Adrenal gland (tissue), 12 donors: ENCODE results near the gene NRXN2. TPM values are rescaled to one million over a fixed set of nuclear protein-coding genes. Genes with fewer than 3 reads are reported as not detected.

Experiments
- DNase-seq, 7 donors: peaks; one replicate each; pipeline ENCODE4 v3.0.0-alpha.2; 2019 to 2020
- H3K27ac ChIP-seq, 5 donors: fragments of 200-600 bp; sonication (generic) in 4 of 5; 1 replicate in 3 of 5; 2 replicates in 2 of 5; pipeline versions ENCODE4 v1.5.1 to v1.8.0; 2016 to 2020; ENCODE audit warnings: mild to moderate bottlenecking in 1 of 5
- H3K27me3 ChIP-seq: fragments of 200-600 bp; 2 replicates; pipeline ENCODE4 v1.8.0; 2021
- H3K36me3 ChIP-seq, 2 donors: fragments of 200-600 bp; replicated peaks in 1 of 2; 1 replicate in 1 of 2; 2 replicates in 1 of 2; pipeline versions ENCODE4 v1.5.1 to v1.8.0; 2018 to 2022
- H3K4me1 ChIP-seq, 2 donors: fragments of 200-600 bp; replicated peaks in 1 of 2; 1 replicate in 1 of 2; 2 replicates in 1 of 2; pipeline versions ENCODE4 v1.5.1 to v1.8.0; 2018 to 2021
- H3K4me3 ChIP-seq, 4 donors: fragments of 200-600 bp; sonication (generic) in 3 of 4; one replicate each; pipeline ENCODE4 v1.5.1; 2016 to 2018
- H3K9me3 ChIP-seq, 3 donors: fragments of 200-600 bp; sonication (generic) in 1 of 3; replicated peaks in 1 of 3; 1 replicate in 2 of 3; 2 replicates in 1 of 3; pipeline versions ENCODE4 v1.5.1 to v1.8.0; 2016 to 2021
- CTCF ChIP-seq, 6 experiments: fragments of 450-650 bp in 4 of 6; fragments of 200-600 bp in 2 of 6; sonication (generic) in 1 of 6; IDR thresholded peaks; 1 replicate in 5 of 6; 2 replicates in 1 of 6; pipeline versions ENCODE4 v1.5.1 to v1.8.0; 2016 to 2021; ENCODE audit warnings: antibody characterized with exemption in 6 of 6, mild to moderate bottlenecking in 2 of 6, moderate library complexity in 1 of 6
- POLR2A ChIP-seq, 2 donors: fragments of 450-650 bp; IDR thresholded peaks; one replicate each; pipeline ENCODE4 v1.6.1; 2017; ENCODE audit warnings: antibody characterized with exemption in 2 of 2, mild to moderate bottlenecking in 2 of 2, moderate library complexity in 1 of 2
- WGBS, 4 donors: extraction: QIAGEN DNeasy Blood & Tissue Kit in 2 of 4; methylation state at CpG; one replicate each; pipeline versions ENCODE4 v1.1.5 to v1.1.7; 2013 to 2017; 5-methylcytosine and 5-hydroxymethylcytosine counted together
- intact Hi-C, 2 donors: fragments of 100-400 bp; cut with DNase I; formaldehyde crosslinking; loops; one replicate each; pipeline versions ENCODE4 v1.14.1 to v1.15.0; 2022 to 2023
- polyA plus RNA-seq, 3 donors: library from polyadenylated mRNA; stranded (reverse); fragments of 200-250 nt in 2 of 3; fragments of 350-450 nt in 1 of 3; fragmentation: Illumina TruSeq in 1 of 3; extraction: RNeasy Lipid Tissue Mini Kit (QIAGEN cat#74804) in 1 of 3; gene quantifications; one replicate each; pipeline ENCODE4 v1.2.3, GENCODE V29; 2013 to 2014
- total RNA-seq, 9 donors: library from RNA; depleted of rRNA in 4 of 9; stranded (reverse); fragments of >200 nt in 4 of 9; fragments of 120-200 nt in 1 of 9; fragmentation: NEBNext Ultra II Directional in 1 of 9; extraction: Animal tissue kit (Norgen Biotek cat#: 25700) in 1 of 9; gene quantifications; one replicate each; pipeline versions ENCODE4 v1.1.0 to v1.2.4, GENCODE V29; 2013 to 2023
- donor health status: healthy with polysubstance abuse.
- donor health status: Bipolar disorder and iron deficiency.
- donor health status: DM: yes; HTN: yes; CAD: no.
- donor health status: DM: no; HTN: no; CAD: no.
- donor health status: DM: no; HTN: no; CAD: no.
- donor health status: DM: yes; HTN: yes; CAD: no.

NRXN2 gene
- total and polyA plus RNA-seq, 12 donors = 1.7 to 17.1 (median 4.9) TPM

- DNase-seq = no peak
- Histone ChIP-seq H3K27me3 (no peaks in the 10 kb centered on the region), H3K4me1 (peaks cover 0 to 14% of the 10 kb centered on the region in 2 donors), H3K27ac (no peak overlapping the region), H3K4me3 (no peak overlapping the region), H3K9me3 (no peaks in the 10 kb centered on the region), H3K36me3 (no peaks in the 10 kb centered on the region)
- intact Hi-C loops = no loop called here
- TF ChIP-seq POLR2A (IDR thresholded peaks at IDR 0.05) = no peak
- TF ChIP-seq CTCF (IDR thresholded peaks at IDR 0.05) = no peak
- 89 to 94% (median 90%) methylated on average over 10 to 34 of the region's 34 CpGs for WGBS, 4 donors
Measured at GRCh38 chr11:64568041-64568571, 154.9 kb downstream of the NRXN2 start.

- no peaks in the 10 kb centered on the region for H3K9me3 ChIP-seq
- H3K27ac ChIP-seq = peak overlapping the region in 3 of 5 donors; percentile 20 to 85 (median 75)
- no peaks in the 10 kb centered on the region for H3K36me3 ChIP-seq
- H3K4me3 ChIP-seq = no peak overlapping the region
- WGBS, 4 donors = 78 to 92% (median 86%) methylated on average over 17 to 30 of the region's 30 CpGs
- TF ChIP-seq CTCF (IDR thresholded peaks at IDR 0.05) (no peak), POLR2A (IDR thresholded peaks at IDR 0.05) (no peak)
- H3K27me3 ChIP-seq = no peaks in the 10 kb centered on the region
- peaks cover 0 to 14% of the 10 kb centered on the region in 2 donors for H3K4me1 ChIP-seq
- DNase-seq = no peak
- intact Hi-C loops = no loop called here
Measured at GRCh38 chr11:64566915-64567891, 155.8 kb downstream of the NRXN2 start.

- Histone ChIP-seq H3K27me3 (no peaks in the 10 kb centered on the region), H3K9me3 (no peaks in the 10 kb centered on the region), H3K36me3 (no peaks in the 10 kb centered on the region), H3K27ac (peak overlapping the region in 3 of 5 donors; percentile 20 to 85 (median 75)), H3K4me1 (peaks cover 0 to 14% of the 10 kb centered on the region in 2 donors), H3K4me3 (no peak overlapping the region)
- 21 to 28% (median 23%) methylated on average over 18 of the region's 18 CpGs for WGBS, 4 donors
- DNase-seq = peak; percentile 75 to 93 (median 93)
- intact Hi-C loops = no loop called here
- no peak for TF ChIP-seq CTCF (IDR thresholded peaks at IDR 0.05)
- peak in 1 of 2 donors; percentile 6 for TF ChIP-seq POLR2A (IDR thresholded peaks at IDR 0.05)
Measured at GRCh38 chr11:64566042-64566914, 156.7 kb downstream of the NRXN2 start.
